ENCODE measurements around the gene RAB6B. TPM values are rescaled to one million over a fixed set of nuclear protein-coding genes. Genes with fewer than 3 reads are reported as not detected.

Gene RAB6B
- total RNA-seq, 6 experiments from 2014 or later: 1.6 to 5.4 (median 2.1) TPM

- no peaks in the 10 kb centered on the region for H3K36me3 Mint-ChIP-seq (ENCODE audit: low read depth)
- H3K4me1 Mint-ChIP-seq (ENCODE audit: low read depth): no peaks in the 10 kb centered on the region
- no peak for TF ChIP-seq CTCF (IDR thresholded peaks at IDR 0.05)
- no peak overlapping the region for H3K27ac Mint-ChIP-seq
- no peaks in the 10 kb centered on the region for H3K9me3 Mint-ChIP-seq
- H3K4me3 Mint-ChIP-seq: no peak overlapping the region
- peaks cover 27% of the 10 kb centered on the region for H3K27me3 Mint-ChIP-seq (ENCODE audit: insufficient read depth)
- no peak for DNase-seq
Observed at GRCh38 chr3:133862161-133862560, 33.5 kb downstream of the RAB6B start.

GRCh38 chr3:133860519-133860918 lies 35.2 kb downstream of the RAB6B start:
- Mint-ChIP-seq H3K4me1 (ENCODE audit: low read depth) (peaks cover 12% of the 10 kb centered on the region), H3K27me3 (ENCODE audit: insufficient read depth) (peaks cover 22% of the 10 kb centered on the region), H3K27ac (no peak overlapping the region), H3K4me3 (no peak overlapping the region), H3K36me3 (ENCODE audit: low read depth) (no peaks in the 10 kb centered on the region), H3K9me3 (no peaks in the 10 kb centered on the region)
- no peak for TF ChIP-seq CTCF (IDR thresholded peaks at IDR 0.05)
- no peak for DNase-seq

- Mint-ChIP-seq H3K4me1 (ENCODE audit: low read depth) (peaks cover 15% of the 10 kb centered on the region), H3K27ac (no peak overlapping the region), H3K27me3 (ENCODE audit: insufficient read depth) (peaks cover 14% of the 10 kb centered on the region), H3K9me3 (no peaks in the 10 kb centered on the region), H3K4me3 (no peak overlapping the region), H3K36me3 (ENCODE audit: low read depth) (no peaks in the 10 kb centered on the region)
- no peak for TF ChIP-seq CTCF (IDR thresholded peaks at IDR 0.05)
- DNase-seq: no peak
Observed at GRCh38 chr3:133859381-133860234, 36.1 kb downstream of the RAB6B start.

- DNase-seq: no peak
- no peak for TF ChIP-seq CTCF (IDR thresholded peaks at IDR 0.05)
- Mint-ChIP-seq H3K36me3 (ENCODE audit: low read depth) (no peaks in the 10 kb centered on the region), H3K27me3 (ENCODE audit: insufficient read depth) (peaks cover 7% of the 10 kb centered on the region), H3K4me1 (ENCODE audit: low read depth) (peaks cover 15% of the 10 kb centered on the region), H3K27ac (no peak overlapping the region), H3K9me3 (no peaks in the 10 kb centered on the region), H3K4me3 (no peak overlapping the region)
Observed at GRCh38 chr3:133857767-133858166, 37.9 kb downstream of the RAB6B start.

GRCh38 chr3:133856316-133856715 lies 39.4 kb downstream of the RAB6B start:
- H3K9me3 Mint-ChIP-seq: no peaks in the 10 kb centered on the region
- no peak overlapping the region for H3K27ac Mint-ChIP-seq
- H3K4me3 Mint-ChIP-seq: no peak overlapping the region
- DNase-seq: peak; percentile 10
- no peaks in the 10 kb centered on the region for H3K36me3 Mint-ChIP-seq (ENCODE audit: low read depth)
- peaks cover 4% of the 10 kb centered on the region for H3K27me3 Mint-ChIP-seq (ENCODE audit: insufficient read depth)
- peaks cover 15% of the 10 kb centered on the region for H3K4me1 Mint-ChIP-seq (ENCODE audit: low read depth)
- TF ChIP-seq CTCF (IDR thresholded peaks at IDR 0.05): no peak

Data from HFFc6 (cell line).